Activated B cell treated with CpG ODN at 0.5 μM for 24 hours (primary cell): ENCODE measurements around the gene SLC26A6. TPM values are rescaled to one million over a fixed set of nuclear protein-coding genes. Genes with fewer than 3 reads are reported as not detected.

Experiments used
- ATAC-seq: fragments of 200-7000 bp; cut with Tn5 transposase; one replicate; pipeline ENCODE4 v1.10.0; 2021; ENCODE audit warnings: low read depth, mild to moderate bottlenecking, moderate library complexity
- CTCF ChIA-PET: fragments of 350-600 bp; sonication (Branson Sonifier 250); formaldehyde crosslinking; loops from one replicate; lab custom pipeline; 2021; ENCODE audit warnings: antibody characterized with exemption; lab: Charles Lee
- POLR2A ChIA-PET: fragments of 350-600 bp; sonication (Branson Sonifier 250); formaldehyde crosslinking; loops from one replicate; lab custom pipeline; 2021; ENCODE audit warnings: antibody characterized with exemption; lab: Charles Lee
- DNase-seq: peaks from one replicate; pipeline ENCODE4 v3.0.0; 2022
- H3K27ac Mint-ChIP-seq: one replicate; pipeline ENCODE4 v1.8.0; 2020; ENCODE audit warnings: mixed read lengths
- H3K27me3 Mint-ChIP-seq: one replicate; pipeline ENCODE4 v1.8.0; 2021; ENCODE audit warnings: mixed read lengths
- H3K36me3 Mint-ChIP-seq: one replicate; pipeline ENCODE4 v1.8.0; 2021; ENCODE audit warnings: low read depth, mixed read lengths
- H3K4me1 Mint-ChIP-seq: one replicate; pipeline ENCODE4 v1.8.0; 2021; ENCODE audit warnings: mixed read lengths
- H3K4me3 Mint-ChIP-seq: one replicate; pipeline ENCODE4 v1.8.0; 2020; ENCODE audit warnings: mild to moderate bottlenecking, mixed read lengths
- H3K9me3 Mint-ChIP-seq: one replicate; pipeline ENCODE4 v1.8.0; 2020; ENCODE audit warnings: mixed read lengths
- CTCF ChIP-seq: fragments of 200-600 bp; IDR thresholded peaks from one replicate; pipeline ENCODE4 v1.8.0; 2022; ENCODE audit warnings: antibody characterized with exemption, mild to moderate bottlenecking
- intact Hi-C: fragments of 100-400 bp; cut with micrococcal nuclease; formaldehyde crosslinking; loops from one replicate; pipeline ENCODE4 v1.15.1; 2024
- total RNA-seq: library from RNA; stranded (reverse); gene quantifications from 2 replicates; pipeline ENCODE4 v1.2.3, GENCODE V29; 2022

The SLC26A6 gene
- total RNA-seq, 1 donor from 2014 or later, result 21.5 TPM

DNA sequence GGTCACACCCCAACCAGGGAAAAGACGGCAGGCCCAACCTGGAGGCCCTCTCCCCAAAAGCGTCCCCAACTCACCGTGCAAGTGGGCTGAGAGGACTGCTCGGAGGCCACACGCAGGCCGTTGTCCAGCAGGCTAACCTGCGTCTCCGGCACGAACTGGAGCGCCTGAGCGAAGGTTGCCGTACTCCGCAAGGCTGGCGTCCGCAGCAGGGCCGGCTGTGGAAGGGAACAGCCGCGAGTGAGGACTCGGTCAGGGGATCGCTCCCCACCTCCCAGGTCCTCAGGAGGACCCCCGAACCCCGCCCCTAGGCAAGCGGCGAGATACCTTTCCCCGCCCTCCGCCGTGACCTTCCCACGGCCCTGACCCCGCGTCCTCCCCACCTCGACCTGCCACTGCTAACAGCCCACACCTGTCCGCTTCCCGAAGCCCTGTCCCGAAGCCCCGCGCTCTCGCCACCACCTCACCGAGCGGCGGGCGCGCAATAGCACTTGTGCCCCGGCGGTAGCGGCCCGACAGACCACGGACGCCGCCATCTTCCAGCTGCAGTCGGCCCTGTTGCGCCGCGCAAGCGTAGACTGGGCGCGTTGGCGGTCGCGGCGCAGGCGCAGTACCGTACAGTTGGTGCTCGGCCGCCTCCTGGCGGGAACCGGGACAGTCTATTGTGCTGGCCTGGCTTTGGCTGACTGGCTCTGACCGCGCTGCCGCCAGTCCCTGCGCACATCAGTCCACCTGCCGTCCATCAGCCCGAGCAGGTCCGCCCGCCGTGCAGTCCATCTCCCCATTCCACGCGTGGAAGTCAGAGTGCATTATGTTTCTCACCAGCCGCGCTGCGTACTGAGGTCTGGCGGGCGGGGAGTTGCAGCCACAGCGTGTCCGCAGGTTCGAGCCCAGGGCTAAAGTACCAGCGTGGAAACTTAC is 25.9 kb downstream of the SLC26A6 start, which contains the start of gene UQCRC1:
UQCRC1 (minus strand) TSS at position 559 of the 918 bp plus-strand sequence; CDS start at position 533, 26 bp downstream.
- H3K4me1 Mint-ChIP-seq, result peaks cover 18% of the 10 kb centered on the region
- CTCF ChIA-PET, result interaction anchor here (0.6 to 1.5 kb wide), 2 partner anchors 60 to 209 kb away, joined by 3 to 4 read pairs; no protein-coding TSS in a partner anchor
- TF ChIP-seq CTCF, result no peak
- peaks cover 32% of the 10 kb centered on the region for H3K36me3 Mint-ChIP-seq
- ATAC-seq (peak; percentile 99), DNase-seq (peak; percentile 89)
- no peaks in the 10 kb centered on the region for H3K9me3 Mint-ChIP-seq
- no peaks in the 10 kb centered on the region for H3K27me3 Mint-ChIP-seq
- peak within 1 kb of the TSS; percentile 93 for H3K27ac Mint-ChIP-seq
- intact Hi-C loops, result loop anchor here (1.0 to 2.0 kb wide), 6 partner anchors 26 to 337 kb away; partner anchors contain the start of genes NCKIPSD and SLC26A6
- POLR2A ChIA-PET, result interaction anchor here (1.0 to 2.2 kb wide), 5 partner anchors 26 to 136 kb away, joined by 3 to 12 read pairs (median 3); partner anchors contain the start of genes IP6K2, PFKFB4 and SLC26A6
- H3K4me3 Mint-ChIP-seq, result peak within 1 kb of the TSS; percentile 98

DNA sequence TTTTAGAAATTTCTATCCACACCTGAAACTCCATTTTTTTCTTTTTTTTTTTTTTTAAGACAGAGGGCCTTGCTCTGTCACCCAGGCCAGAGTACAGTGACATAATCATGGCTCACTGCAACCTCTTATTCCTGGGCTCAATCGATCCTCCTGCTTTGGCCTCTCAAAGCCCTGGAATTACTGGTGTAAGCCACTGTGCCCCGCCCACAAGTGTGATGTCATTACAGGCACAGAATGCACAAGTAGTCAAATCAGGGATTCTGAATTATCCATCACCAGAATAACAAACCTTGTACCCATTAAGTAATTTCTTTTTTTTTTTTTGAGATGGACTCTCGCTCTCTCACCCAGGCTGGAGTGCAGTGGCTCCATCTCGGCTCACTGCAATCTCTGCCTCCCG is 27.7 kb downstream of the SLC26A6 start:
- ChIA-PET CTCF (no interaction called here), POLR2A (no interaction called here)
- no peaks in the 10 kb centered on the region for H3K27me3 Mint-ChIP-seq
- DNase-seq, result no peak
- H3K4me1 Mint-ChIP-seq, result peaks cover 18% of the 10 kb centered on the region
- ATAC-seq, result no peak
- intact Hi-C loops, result no loop called here
- H3K27ac Mint-ChIP-seq, result no peak overlapping the region
- TF ChIP-seq CTCF, result no peak
- H3K4me3 Mint-ChIP-seq, result no peak overlapping the region
- H3K9me3 Mint-ChIP-seq, result no peaks in the 10 kb centered on the region
- H3K36me3 Mint-ChIP-seq, result peaks cover 49% of the 10 kb centered on the region

- intact Hi-C loops, result no loop called here
- H3K4me1 Mint-ChIP-seq, result no peaks in the 10 kb centered on the region
- no peaks in the 10 kb centered on the region for H3K9me3 Mint-ChIP-seq
- ChIA-PET POLR2A (interaction anchor here (0.7 kb wide), 1 partner anchor 8 kb away, joined by 3 read pairs; no protein-coding TSS in a partner anchor), CTCF (no interaction called here)
- no peak for DNase-seq
- ATAC-seq, result no peak
- no peak overlapping the region for H3K4me3 Mint-ChIP-seq
- H3K27me3 Mint-ChIP-seq, result no peaks in the 10 kb centered on the region
- H3K36me3 Mint-ChIP-seq, result peaks cover 88% of the 10 kb centered on the region
- no peak for TF ChIP-seq CTCF
- H3K27ac Mint-ChIP-seq, result no peak overlapping the region
Measured at GRCh38 chr3:48601622-48601994, 33.7 kb downstream of the SLC26A6 start.

- peaks cover 2% of the 10 kb centered on the region for H3K4me1 Mint-ChIP-seq
- no peak for DNase-seq
- H3K9me3 Mint-ChIP-seq, result no peaks in the 10 kb centered on the region
- no peak overlapping the region for H3K4me3 Mint-ChIP-seq
- no peak for ATAC-seq
- H3K36me3 Mint-ChIP-seq, result peaks cover 85% of the 10 kb centered on the region
- intact Hi-C loops, result no loop called here
- H3K27ac Mint-ChIP-seq, result no peak overlapping the region
- no peaks in the 10 kb centered on the region for H3K27me3 Mint-ChIP-seq
- no peak for TF ChIP-seq CTCF
- ChIA-PET CTCF (no interaction called here), POLR2A (no interaction called here)
Measured at GRCh38 chr3:48600711-48601621, 34.3 kb downstream of the SLC26A6 start.
